Nephron progenitor cell (in vitro differentiated cells): ENCODE results near the gene ATG7.

Source experiments
- DNase-seq: peaks from one replicate; pipeline ENCODE4 v3.0.0; 2021
- H3K27ac Mint-ChIP-seq: 2 replicates; pipeline ENCODE4 v1.8.0; 2021; ENCODE audit warnings: mild to moderate bottlenecking, moderate library complexity, mixed read lengths
- H3K27me3 Mint-ChIP-seq: 2 replicates; pipeline ENCODE4 v1.8.0; 2021; ENCODE audit warnings: mild to moderate bottlenecking, low read depth, mixed read lengths; ENCODE audit not compliant: poor library complexity
- H3K36me3 Mint-ChIP-seq: 2 replicates; pipeline ENCODE4 v1.8.0; 2021; ENCODE audit warnings: low read depth, mixed read lengths
- H3K4me1 Mint-ChIP-seq: 2 replicates; pipeline ENCODE4 v1.8.0; 2021; ENCODE audit warnings: mixed read lengths
- H3K4me3 Mint-ChIP-seq: 2 replicates; pipeline ENCODE4 v1.8.0; 2021; ENCODE audit warnings: mild to moderate bottlenecking, moderate library complexity, mixed read lengths
- H3K9me3 Mint-ChIP-seq: 2 replicates; pipeline ENCODE4 v1.8.0; 2021; ENCODE audit warnings: mild to moderate bottlenecking, moderate library complexity, mixed read lengths
- CTCF ChIP-seq: fragments of 200-600 bp; sonication (generic); IDR thresholded peaks from 2 replicates; pipeline ENCODE4 v1.5.0; 2021; ENCODE audit warnings: antibody characterized with exemption

The ATG7 gene

DNA sequence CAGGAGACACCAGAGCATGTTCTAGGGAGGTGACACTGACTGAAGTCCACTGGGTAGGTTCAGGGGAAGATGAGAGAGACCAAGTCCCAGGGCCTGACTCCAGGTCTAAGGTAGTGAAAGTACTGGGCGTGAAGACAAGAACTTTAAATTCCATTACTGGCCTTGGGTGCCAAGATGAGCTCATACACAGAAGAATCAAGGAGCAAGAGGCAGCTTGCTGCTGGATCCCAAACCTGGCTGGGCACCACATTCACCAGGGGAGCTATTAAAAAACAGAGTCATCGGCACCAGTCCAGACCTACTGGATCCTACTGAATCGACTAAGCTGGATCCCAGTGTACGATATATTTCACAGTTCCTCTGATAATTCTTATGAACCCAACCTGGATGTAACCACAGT, 42.1 kb upstream of the ATG7 start:
- Mint-ChIP-seq H3K4me3 (no peak overlapping the region), H3K27me3 (peaks cover 42% of the 10 kb centered on the region), H3K27ac (no peak overlapping the region), H3K9me3 (no peaks in the 10 kb centered on the region), H3K4me1 (no peaks in the 10 kb centered on the region), H3K36me3 (no peaks in the 10 kb centered on the region)
- DNase-seq = no peak
- TF ChIP-seq CTCF = no peak

- H3K4me3 Mint-ChIP-seq = no peak overlapping the region
- H3K27me3 Mint-ChIP-seq = peaks cover 47% of the 10 kb centered on the region
- H3K4me1 Mint-ChIP-seq = no peaks in the 10 kb centered on the region
- no peaks in the 10 kb centered on the region for H3K36me3 Mint-ChIP-seq
- no peak for TF ChIP-seq CTCF
- no peaks in the 10 kb centered on the region for H3K9me3 Mint-ChIP-seq
- H3K27ac Mint-ChIP-seq = no peak overlapping the region
- no peak for DNase-seq
Measured at GRCh38 chr3:11230832-11231231, 41.4 kb upstream of the ATG7 start.

DNA sequence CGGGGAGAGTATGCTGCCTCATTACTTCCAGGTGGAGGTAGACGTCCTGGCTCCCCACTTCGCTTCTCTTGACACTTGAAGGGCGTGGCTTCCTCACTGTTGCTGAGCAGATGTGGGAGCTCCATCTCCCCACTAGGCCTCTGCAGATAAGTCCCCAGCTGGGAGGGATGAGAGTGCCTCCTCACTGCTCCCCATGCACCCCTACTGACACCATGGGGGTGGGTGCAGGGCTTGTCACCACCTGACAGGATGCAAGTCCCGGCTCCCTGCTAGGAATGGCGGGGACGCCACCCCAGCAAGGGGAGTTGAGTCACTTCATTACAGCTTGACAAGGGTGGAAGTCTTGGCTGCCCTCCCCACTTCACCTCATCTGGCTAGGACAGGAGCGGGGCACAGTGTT, 36.8 kb upstream of the ATG7 start:
- Mint-ChIP-seq H3K36me3 (no peaks in the 10 kb centered on the region), H3K27me3 (peaks cover 60% of the 10 kb centered on the region), H3K27ac (no peak overlapping the region), H3K4me3 (no peak overlapping the region), H3K9me3 (peaks cover 10% of the 10 kb centered on the region), H3K4me1 (no peaks in the 10 kb centered on the region)
- no peak for TF ChIP-seq CTCF
- DNase-seq = no peak

- peaks cover 61% of the 10 kb centered on the region for H3K27me3 Mint-ChIP-seq
- H3K4me1 Mint-ChIP-seq = no peaks in the 10 kb centered on the region
- no peak overlapping the region for H3K4me3 Mint-ChIP-seq
- DNase-seq = peak; percentile 78
- no peaks in the 10 kb centered on the region for H3K36me3 Mint-ChIP-seq
- H3K27ac Mint-ChIP-seq = no peak overlapping the region
- peaks cover 10% of the 10 kb centered on the region for H3K9me3 Mint-ChIP-seq
- peak; percentile 92 for TF ChIP-seq CTCF
Measured at GRCh38 chr3:11236588-11237461, 35.4 kb upstream of the ATG7 start.

DNA sequence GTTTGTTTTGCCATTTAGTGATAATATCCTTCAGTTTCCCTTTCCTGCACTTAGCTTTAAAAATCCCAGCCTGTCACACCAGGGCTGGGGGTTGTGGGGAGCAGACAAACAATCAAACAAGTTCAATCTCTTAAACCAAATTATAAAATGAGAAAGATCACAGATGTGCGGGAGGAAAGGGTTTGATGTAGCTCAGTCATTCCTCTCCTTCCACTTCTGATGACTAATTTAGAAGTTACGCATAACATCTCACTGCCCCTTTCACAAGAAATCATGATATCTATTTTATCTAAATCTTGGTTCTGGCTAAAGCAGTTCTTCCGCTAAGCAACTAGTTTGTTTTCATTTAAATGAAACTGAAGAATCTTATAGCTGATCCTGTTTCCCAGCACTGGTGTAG, 34.1 kb upstream of the ATG7 start:
- H3K27ac Mint-ChIP-seq = no peak overlapping the region
- TF ChIP-seq CTCF = no peak
- DNase-seq = no peak
- H3K27me3 Mint-ChIP-seq = peaks cover 54% of the 10 kb centered on the region
- H3K4me3 Mint-ChIP-seq = no peak overlapping the region
- H3K4me1 Mint-ChIP-seq = no peaks in the 10 kb centered on the region
- H3K9me3 Mint-ChIP-seq = peaks cover 10% of the 10 kb centered on the region
- no peaks in the 10 kb centered on the region for H3K36me3 Mint-ChIP-seq

GRCh38 chr3:11238880-11239279, 33.3 kb upstream of the ATG7 start:
- Mint-ChIP-seq H3K27ac (no peak overlapping the region), H3K9me3 (peaks cover 12% of the 10 kb centered on the region), H3K4me1 (no peaks in the 10 kb centered on the region), H3K27me3 (peaks cover 51% of the 10 kb centered on the region), H3K36me3 (no peaks in the 10 kb centered on the region), H3K4me3 (no peak overlapping the region)
- no peak for TF ChIP-seq CTCF
- DNase-seq = no peak
